Mesendoderm (in vitro differentiated cells): ENCODE data around the gene NT5DC3.

Source experiments
- DNase-seq: peaks from one replicate; pipeline ENCODE4 v3.0.0; 2013
- H2AK5ac ChIP-seq: 2 replicates; pipeline ENCODE4 v1.6.1; 2013; ENCODE audit warnings: low read length, inconsistent platforms
- H2BK120ac ChIP-seq: 2 replicates; pipeline ENCODE4 v1.6.1; 2013; ENCODE audit warnings: low read depth, mild to moderate bottlenecking, low read length, moderate library complexity, mixed read lengths
- H2BK15ac ChIP-seq: replicated peaks from 2 replicates; pipeline ENCODE4 v1.6.1; 2013; ENCODE audit warnings: low read depth, mild to moderate bottlenecking, moderate library complexity
- H2BK5ac ChIP-seq: 2 replicates; pipeline ENCODE4 v1.6.1; 2013; ENCODE audit warnings: low read length, inconsistent platforms
- H3K18ac ChIP-seq: 2 replicates; pipeline ENCODE4 v1.6.1; 2013; ENCODE audit warnings: mild to moderate bottlenecking, low read length, mixed read lengths
- H3K23ac ChIP-seq: one replicate; pipeline ENCODE4 v1.6.1; 2013; ENCODE audit warnings: low read length
- H3K27ac ChIP-seq: 2 replicates; pipeline ENCODE4 v1.5.1; 2013; ENCODE audit warnings: low read depth, mild to moderate bottlenecking, inconsistent platforms, low read length, moderate library complexity
- H3K27me3 ChIP-seq: 2 replicates; pipeline ENCODE4 v1.6.1; 2013; ENCODE audit warnings: low read length, control low read depth, mild to moderate bottlenecking, inconsistent platforms; ENCODE audit not compliant: insufficient read depth, poor library complexity
- H3K36me3 ChIP-seq: 2 replicates; pipeline ENCODE4 v1.6.1; 2013; ENCODE audit warnings: low read length, inconsistent platforms; ENCODE audit not compliant: control insufficient read depth, insufficient read depth
- H3K4ac ChIP-seq: one replicate; pipeline ENCODE4 v1.6.1; 2013; ENCODE audit warnings: low read depth, mild to moderate bottlenecking, low read length, moderate library complexity
- H3K4me1 ChIP-seq: 2 replicates; pipeline ENCODE4 v1.6.1; 2013; ENCODE audit warnings: low read depth, low read length, inconsistent platforms; ENCODE audit not compliant: control insufficient read depth
- H3K4me2 ChIP-seq: 2 replicates; pipeline ENCODE4 v1.6.1; 2013; ENCODE audit warnings: low read length
- H3K4me3 ChIP-seq: 2 replicates; pipeline ENCODE4 v1.5.1; 2013; ENCODE audit warnings: mild to moderate bottlenecking, low read length
- H3K56ac ChIP-seq: one replicate; pipeline ENCODE4 v1.6.1; 2013; ENCODE audit warnings: low read length
- H3K79me1 ChIP-seq: 2 replicates; pipeline ENCODE4 v1.6.1; 2013; ENCODE audit warnings: low read length, inconsistent platforms
- H3K79me2 ChIP-seq: 2 replicates; pipeline ENCODE4 v1.6.1; 2013; ENCODE audit warnings: mild to moderate bottlenecking, low read length; ENCODE audit not compliant: control insufficient read depth, insufficient read depth
- H3K9ac ChIP-seq: 2 replicates; pipeline ENCODE4 v1.6.1; 2013; ENCODE audit warnings: low read length, inconsistent platforms
- H4K5ac ChIP-seq: one replicate; pipeline ENCODE4 v1.6.1; 2013; ENCODE audit warnings: low read length
- H4K8ac ChIP-seq: one replicate; pipeline ENCODE4 v1.6.1; 2013; ENCODE audit warnings: low read depth, mild to moderate bottlenecking, control low read depth, low read length, moderate library complexity
- WGBS: extraction: QIAGEN DNeasy Blood & Tissue Kit; methylation state at CpG from one replicate; pipeline ENCODE4 v1.1.7; 2013; ENCODE audit warnings: low lambda C conversion rate, missing lambda C conversion rate; ENCODE audit not compliant: insufficient coverage; ENCODE audit errors: extremely low coverage; 5-methylcytosine and 5-hydroxymethylcytosine counted together

Gene NT5DC3

GRCh38 chr12:103882861-103883596 is 42.0 kb upstream of the NT5DC3 start:
- Histone ChIP-seq H3K23ac (no peak overlapping the region), H4K5ac (no peak overlapping the region), H3K4me2 (no peak overlapping the region), H3K79me2 (no peaks in the 10 kb centered on the region), H2BK15ac (no peak overlapping the region), H3K4me3 (no peak overlapping the region), H3K56ac (no peak overlapping the region), H3K27me3 (no peaks in the 10 kb centered on the region), H3K4ac (no peak overlapping the region), H3K79me1 (no peaks in the 10 kb centered on the region), H2BK5ac (no peak overlapping the region), H3K36me3 (no peaks in the 10 kb centered on the region), H2AK5ac (no peak overlapping the region), H4K8ac (no peak overlapping the region), H3K9ac (no peak overlapping the region), H3K4me1 (peaks cover 5% of the 10 kb centered on the region), H3K18ac (no peak overlapping the region), H2BK120ac (no peak overlapping the region), H3K27ac (no peak overlapping the region)
- DNase-seq, result no peak
- WGBS, result no CpG with 5 or more reads among the region's 2 CpGs

- H2BK120ac ChIP-seq, result no peak overlapping the region
- no peak overlapping the region for H3K9ac ChIP-seq
- H2BK15ac ChIP-seq, result no peak overlapping the region
- no peak overlapping the region for H3K23ac ChIP-seq
- no peak overlapping the region for H3K4me2 ChIP-seq
- no peak overlapping the region for H3K27ac ChIP-seq
- H3K4me1 ChIP-seq, result peaks cover 5% of the 10 kb centered on the region
- no peaks in the 10 kb centered on the region for H3K27me3 ChIP-seq
- no peak overlapping the region for H2BK5ac ChIP-seq
- WGBS, result no CpG with 5 or more reads among the region's 2 CpGs
- no peak overlapping the region for H2AK5ac ChIP-seq
- H3K4ac ChIP-seq, result no peak overlapping the region
- no peaks in the 10 kb centered on the region for H3K36me3 ChIP-seq
- no peak overlapping the region for H3K56ac ChIP-seq
- H4K5ac ChIP-seq, result no peak overlapping the region
- H3K18ac ChIP-seq, result no peak overlapping the region
- no peak overlapping the region for H3K4me3 ChIP-seq
- no peak for DNase-seq
- no peak overlapping the region for H4K8ac ChIP-seq
- no peaks in the 10 kb centered on the region for H3K79me1 ChIP-seq
- H3K79me2 ChIP-seq, result no peaks in the 10 kb centered on the region
Measured at GRCh38 chr12:103881261-103881660, 40.2 kb upstream of the NT5DC3 start.

DNA sequence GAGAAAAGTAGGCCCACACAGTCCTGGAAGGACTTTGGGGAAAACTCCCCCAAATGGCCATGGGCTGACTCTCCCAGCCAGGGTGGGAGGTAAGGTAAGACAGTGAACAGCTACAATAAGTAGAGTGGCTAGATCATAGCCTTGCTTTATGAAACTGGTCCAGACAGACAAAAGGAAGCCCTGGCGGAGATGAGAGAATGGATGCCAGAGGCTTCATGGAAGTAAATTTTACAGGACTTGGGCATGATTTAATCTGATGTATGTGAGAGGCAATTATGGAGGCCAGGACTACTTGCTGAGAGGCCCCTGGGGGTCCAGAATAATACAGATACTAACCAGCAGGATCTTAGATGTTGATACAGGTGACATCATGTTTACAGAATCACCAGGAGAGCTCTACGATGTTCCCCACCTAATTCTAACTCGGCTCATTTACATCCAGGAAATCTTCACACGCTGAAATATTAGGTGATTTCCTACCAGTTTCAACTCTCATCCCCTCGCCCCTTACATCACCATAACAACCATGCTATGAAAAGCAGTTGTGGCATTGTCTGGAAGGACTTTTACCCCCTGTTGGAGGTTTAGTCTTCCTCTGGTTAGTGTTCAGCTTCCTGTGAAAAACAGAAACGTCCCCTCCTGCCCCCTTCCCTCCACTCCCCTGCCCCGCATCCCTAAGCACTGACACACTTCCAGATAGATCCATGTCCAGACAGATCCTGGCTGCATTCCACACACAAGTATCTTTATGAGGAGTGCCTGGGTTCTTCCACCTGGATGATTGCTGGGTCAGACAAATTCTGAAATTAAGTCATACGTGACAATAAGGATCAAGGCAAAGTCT is 39.5 kb upstream of the NT5DC3 start:
- Histone ChIP-seq H3K27me3 (no peaks in the 10 kb centered on the region), H2AK5ac (no peak overlapping the region), H2BK120ac (no peak overlapping the region), H3K56ac (no peak overlapping the region), H4K5ac (no peak overlapping the region), H2BK5ac (no peak overlapping the region), H3K27ac (no peak overlapping the region), H3K4me3 (no peak overlapping the region), H3K36me3 (no peaks in the 10 kb centered on the region), H3K4me2 (no peak overlapping the region), H3K23ac (no peak overlapping the region), H3K9ac (no peak overlapping the region), H3K79me1 (no peaks in the 10 kb centered on the region), H3K4ac (no peak overlapping the region), H3K4me1 (peaks cover 5% of the 10 kb centered on the region), H3K18ac (no peak overlapping the region), H2BK15ac (no peak overlapping the region), H3K79me2 (no peaks in the 10 kb centered on the region), H4K8ac (no peak overlapping the region)
- DNase-seq, result peak; percentile 38
- WGBS, result no CpG with 5 or more reads among the region's 8 CpGs

- no peak overlapping the region for H3K27ac ChIP-seq
- H3K9ac ChIP-seq, result no peak overlapping the region
- no peak overlapping the region for H4K8ac ChIP-seq
- no peak overlapping the region for H3K56ac ChIP-seq
- H3K23ac ChIP-seq, result no peak overlapping the region
- no peak overlapping the region for H3K4me2 ChIP-seq
- H4K5ac ChIP-seq, result no peak overlapping the region
- no peaks in the 10 kb centered on the region for H3K36me3 ChIP-seq
- no peak overlapping the region for H3K18ac ChIP-seq
- no peak for DNase-seq
- no peaks in the 10 kb centered on the region for H3K27me3 ChIP-seq
- no CpG with 5 or more reads among the region's 2 CpGs for WGBS
- no peaks in the 10 kb centered on the region for H3K79me2 ChIP-seq
- H2BK15ac ChIP-seq, result no peak overlapping the region
- H2BK5ac ChIP-seq, result no peak overlapping the region
- no peak overlapping the region for H2BK120ac ChIP-seq
- H3K4me1 ChIP-seq, result peaks cover 5% of the 10 kb centered on the region
- H2AK5ac ChIP-seq, result no peak overlapping the region
- no peak overlapping the region for H3K4me3 ChIP-seq
- H3K4ac ChIP-seq, result no peak overlapping the region
- H3K79me1 ChIP-seq, result no peaks in the 10 kb centered on the region
Measured at GRCh38 chr12:103879878-103880277, 38.8 kb upstream of the NT5DC3 start.

DNA sequence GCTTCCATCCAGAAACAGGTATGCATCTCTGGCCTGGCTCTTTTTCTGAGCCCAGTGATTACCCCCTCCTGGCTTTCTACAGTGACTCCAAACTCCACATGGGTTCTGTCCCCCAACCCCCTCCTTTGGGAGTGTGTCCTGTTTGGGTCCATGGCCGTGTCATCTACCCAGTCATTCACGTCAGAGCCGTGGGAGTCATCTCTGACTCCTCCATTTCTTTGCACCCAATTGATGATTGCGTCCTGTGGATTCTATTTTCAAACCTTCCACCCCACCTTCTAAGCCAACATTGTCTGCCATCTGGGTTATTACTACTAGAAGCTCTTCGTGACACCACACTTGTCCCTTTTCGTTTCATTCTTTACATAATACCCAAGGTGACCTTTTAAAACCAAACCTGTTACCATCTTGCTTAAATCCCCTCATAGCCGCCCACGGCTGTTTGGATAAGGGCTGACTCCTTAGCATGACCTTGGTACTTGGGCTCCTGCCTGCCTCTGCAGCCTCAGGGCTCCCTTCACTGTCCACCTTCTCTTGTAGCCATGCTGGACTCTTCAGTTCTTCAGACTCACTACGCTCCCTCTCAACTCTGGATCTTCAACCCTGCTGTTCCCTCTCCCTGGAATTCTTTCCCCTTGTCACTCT is 38.1 kb upstream of the NT5DC3 start:
- no peak overlapping the region for H2BK5ac ChIP-seq
- H2BK120ac ChIP-seq, result no peak overlapping the region
- no peak overlapping the region for H2AK5ac ChIP-seq
- no peaks in the 10 kb centered on the region for H3K36me3 ChIP-seq
- H3K4me3 ChIP-seq, result no peak overlapping the region
- no peak overlapping the region for H3K23ac ChIP-seq
- H2BK15ac ChIP-seq, result no peak overlapping the region
- DNase-seq, result no peak
- H3K79me2 ChIP-seq, result no peaks in the 10 kb centered on the region
- no peaks in the 10 kb centered on the region for H3K79me1 ChIP-seq
- H4K8ac ChIP-seq, result no peak overlapping the region
- WGBS, result no CpG with 5 or more reads among the region's 9 CpGs
- no peak overlapping the region for H3K18ac ChIP-seq
- no peak overlapping the region for H3K4ac ChIP-seq
- H3K4me2 ChIP-seq, result no peak overlapping the region
- H3K56ac ChIP-seq, result no peak overlapping the region
- H3K9ac ChIP-seq, result no peak overlapping the region
- H3K27me3 ChIP-seq, result no peaks in the 10 kb centered on the region
- peaks cover 5% of the 10 kb centered on the region for H3K4me1 ChIP-seq
- H4K5ac ChIP-seq, result no peak overlapping the region
- H3K27ac ChIP-seq, result no peak overlapping the region
